HCEC 1CT (cell line): ENCODE data around the gene PRR14.
"Not testable (repeated sequence)": the region's sequence is repeated elsewhere in the genome, so short reads cannot be mapped to it uniquely, and the experiment has no call there.

Source experiments
- DNase-seq: peaks from one replicate; pipeline ENCODE4 v3.0.0-alpha.2; 2017

Gene PRR14

DNA sequence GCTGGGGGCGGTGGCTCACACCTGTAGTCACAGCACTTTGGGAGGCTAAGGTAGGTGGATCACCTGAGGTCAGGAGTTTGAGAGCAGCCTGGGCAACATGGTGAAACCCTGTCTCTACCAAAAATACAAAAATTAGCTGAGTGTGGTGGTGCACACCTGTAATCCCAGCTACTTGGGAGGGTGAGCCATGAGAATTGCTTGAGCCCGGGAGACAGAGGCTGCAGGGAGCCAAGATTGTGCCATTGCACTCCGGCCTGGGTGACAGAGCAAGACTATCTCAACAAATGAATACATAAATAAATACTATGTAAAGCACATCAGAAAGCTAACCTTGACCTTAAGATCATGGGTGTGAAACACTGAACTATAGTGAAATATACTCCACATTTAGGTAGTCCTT is 45.9 kb downstream of the PRR14 start:
- not testable (repeated sequence) for DNase-seq

DNA sequence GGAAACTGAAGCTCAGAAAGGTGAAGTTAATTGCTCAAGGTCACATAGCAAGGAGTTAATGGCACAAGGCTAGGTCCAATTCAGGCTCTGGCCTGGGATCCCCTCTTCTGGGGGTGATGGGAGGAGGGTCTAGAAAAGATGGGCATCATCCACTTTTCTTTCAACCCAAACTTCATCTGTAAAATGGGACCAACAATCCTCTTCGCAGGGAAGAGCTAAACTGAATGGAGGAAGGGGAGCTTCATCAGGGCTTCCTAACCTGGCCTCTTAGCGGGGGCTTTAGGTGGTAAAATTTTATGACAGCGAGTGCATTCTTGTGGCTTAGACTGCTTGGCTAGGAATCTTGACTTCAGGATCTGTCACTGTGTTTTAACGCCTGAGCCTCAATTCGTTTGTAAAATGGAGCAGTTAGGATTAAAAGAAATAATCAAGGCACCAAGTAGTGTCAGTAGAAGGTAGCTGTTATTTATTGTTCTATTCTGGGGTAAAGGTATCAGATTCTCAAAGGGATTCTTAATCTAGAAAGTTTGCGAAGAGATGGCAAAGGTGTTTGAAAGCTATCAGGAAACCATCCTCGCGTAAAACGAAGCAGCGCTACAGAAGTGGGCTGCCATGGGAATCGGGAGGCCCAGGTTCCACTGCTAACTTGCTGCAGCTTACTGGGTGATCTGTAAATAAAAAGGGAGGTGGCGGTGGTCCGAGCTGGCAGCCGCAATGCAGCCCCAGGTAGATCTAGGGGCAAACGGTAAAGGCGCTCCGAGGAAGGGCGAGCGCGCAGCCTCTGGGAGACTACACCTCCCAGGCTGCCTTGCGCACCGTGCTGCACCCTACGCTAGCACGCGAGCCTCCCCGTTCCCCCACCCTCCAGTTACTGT is 46.7 kb downstream of the PRR14 start:
- DNase-seq = peak; percentile 97

DNA sequence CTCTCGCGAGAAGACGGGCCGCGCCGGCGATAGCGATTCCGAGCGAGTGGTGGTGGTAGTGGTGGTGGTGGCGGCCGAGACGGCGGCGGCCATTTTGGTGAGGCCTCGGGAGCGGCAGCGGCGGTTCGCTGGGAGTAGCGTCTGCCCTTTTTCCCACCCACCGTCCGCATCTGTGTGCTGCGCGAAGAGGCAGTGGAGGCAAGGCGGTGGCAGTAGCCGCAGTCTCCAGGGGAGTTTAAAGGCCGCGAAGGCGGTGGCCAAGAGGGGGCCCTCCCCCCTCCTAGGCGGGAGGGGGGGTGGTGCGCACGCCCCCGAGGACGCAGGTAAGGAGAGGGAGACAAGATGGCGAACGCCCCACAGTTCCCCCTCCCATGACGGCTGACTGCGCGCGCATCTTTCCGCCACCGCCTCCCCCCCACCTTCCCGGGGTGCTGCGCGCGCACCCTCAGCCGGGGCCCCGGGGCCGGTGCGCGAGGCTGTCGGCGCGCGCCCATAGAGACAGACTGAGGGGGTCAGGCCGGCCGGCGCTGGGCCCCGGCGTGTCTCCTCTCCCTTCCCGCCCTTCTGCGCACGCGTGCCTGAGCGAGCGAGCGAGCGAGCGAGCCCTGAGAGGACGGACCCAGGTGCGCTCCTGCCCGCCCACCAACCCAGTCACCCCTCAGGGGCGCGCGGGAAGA is 47.5 kb downstream of the PRR14 start:
- DNase-seq = peak; percentile 86

DNA sequence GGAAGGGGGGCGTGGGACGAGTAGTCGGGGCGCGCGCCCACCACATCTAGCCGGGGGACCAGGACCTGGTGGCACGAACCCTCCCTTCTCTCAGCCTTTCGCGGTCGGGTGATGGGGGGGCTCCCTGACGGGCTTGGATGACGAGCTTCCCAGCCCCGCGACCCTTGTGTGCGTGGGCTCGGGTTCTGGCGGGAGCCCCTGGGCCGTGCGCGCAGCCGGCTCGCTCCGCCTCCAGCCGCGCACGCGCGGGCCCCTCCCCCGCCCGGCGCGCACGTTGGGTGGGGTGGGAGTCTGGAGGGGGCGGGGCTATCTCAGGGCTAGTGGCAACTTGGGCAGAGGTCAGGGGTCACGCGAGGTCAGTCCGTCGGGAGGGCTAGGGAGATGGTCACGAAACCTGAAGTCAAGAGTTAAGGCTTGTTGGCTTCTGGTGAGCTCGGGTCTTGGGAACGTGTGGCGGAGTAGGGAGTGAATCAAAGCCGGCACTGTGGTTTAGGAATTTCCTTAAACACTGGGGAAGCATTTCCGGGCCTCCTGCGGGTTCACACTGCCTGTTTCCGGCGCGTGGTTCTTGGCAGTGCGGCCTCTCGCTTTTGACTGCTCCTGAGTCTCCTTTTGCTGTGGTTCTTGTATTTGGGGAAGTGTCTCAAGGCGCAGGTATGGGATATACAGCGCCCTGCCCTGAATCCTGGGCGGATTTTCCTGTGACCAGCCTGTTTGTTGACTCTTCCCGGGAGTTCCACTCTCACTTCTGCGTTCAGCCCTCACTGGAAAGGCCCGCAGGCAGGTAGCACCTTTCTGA is 48.3 kb downstream of the PRR14 start, which contains the start of gene SRCAP:
Gene SRCAP, plus strand, starts transcription at position 356 of the 799 bp plus-strand sequence. CDS start 1,654 bp downstream, outside the sequence.
- DNase-seq = peak; percentile 86

DNA sequence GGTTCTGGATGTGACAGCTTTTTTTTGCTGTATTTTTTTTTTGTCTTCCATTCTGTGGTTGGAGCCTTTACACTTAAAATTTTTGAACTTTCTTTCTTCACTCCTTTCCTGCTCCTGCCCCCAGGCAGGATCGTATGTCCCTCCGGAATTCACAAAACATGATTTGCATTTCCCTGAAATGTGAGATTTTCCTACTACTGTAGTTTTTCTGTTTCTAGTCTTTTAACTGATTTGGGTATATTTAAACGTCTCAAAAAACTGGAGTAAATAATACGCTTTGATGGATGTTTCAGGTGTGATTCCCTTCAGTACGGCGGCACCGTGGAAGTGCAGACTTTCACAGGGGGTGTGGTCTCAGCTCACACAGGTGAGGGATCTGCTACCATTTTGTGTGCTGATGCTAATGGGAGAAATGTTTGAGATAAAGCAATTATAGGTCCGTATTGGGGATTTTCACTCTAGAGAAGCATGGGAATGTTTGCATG is 48.9 kb downstream of the PRR14 start:
- DNase-seq = no peak

DNA sequence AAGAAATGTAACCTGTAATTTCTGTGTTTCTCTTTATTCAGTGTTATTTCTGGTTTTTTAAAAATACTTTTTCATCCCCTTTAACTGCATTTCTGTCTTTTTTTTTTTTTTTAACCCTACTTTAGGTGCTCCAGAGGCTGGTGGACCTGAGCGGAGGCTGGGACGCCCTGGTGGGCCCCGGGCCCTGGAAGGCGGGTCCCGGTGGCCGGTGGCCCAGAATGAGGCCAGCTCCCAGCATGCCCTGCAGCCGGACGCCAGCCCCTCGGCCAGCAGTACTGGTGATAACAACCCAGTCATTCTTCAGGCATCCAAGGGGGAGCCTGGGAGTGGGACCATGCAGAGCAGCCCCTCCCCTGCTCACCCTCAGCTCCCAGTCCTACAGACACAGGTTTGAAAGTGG is 49.7 kb downstream of the PRR14 start:
- DNase-seq = no peak

DNA sequence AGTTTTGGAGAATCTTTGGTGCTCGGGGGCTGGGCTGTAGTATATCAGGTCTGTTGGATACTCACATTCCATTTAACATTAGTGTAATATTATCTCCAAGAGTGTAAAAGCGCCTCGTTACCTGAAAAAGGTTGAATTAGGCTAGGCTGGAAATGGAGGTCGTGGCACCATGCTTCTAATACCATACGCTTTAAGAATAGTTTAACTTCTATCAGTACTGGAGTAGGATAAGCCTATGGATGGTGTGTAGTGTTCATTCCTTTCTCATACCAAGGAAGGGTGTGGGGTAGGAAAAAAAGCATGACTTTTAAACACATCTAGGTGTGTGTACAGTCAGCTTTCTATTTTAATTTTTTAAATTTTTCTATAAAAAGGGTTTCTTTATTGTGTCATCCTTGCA is 50.2 kb downstream of the PRR14 start:
- no peak for DNase-seq

DNA sequence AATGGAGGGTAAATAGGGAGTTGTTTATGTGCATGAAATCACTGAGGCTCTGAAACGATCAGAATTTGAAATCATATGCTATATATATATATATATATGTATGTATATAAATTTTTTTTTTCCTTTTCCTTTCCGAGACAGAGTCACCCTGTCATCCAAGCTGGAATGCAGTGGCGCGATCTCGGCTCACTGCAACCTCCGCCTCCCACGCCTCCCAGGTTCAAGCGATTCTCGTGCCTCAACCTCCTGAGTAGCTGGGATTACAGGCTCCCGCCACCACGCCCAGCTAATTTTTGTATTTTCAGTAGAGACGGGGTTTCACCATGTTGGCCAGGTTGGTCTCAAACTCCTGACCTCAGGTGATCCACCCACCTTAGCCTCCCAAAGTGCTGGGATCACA is 52.3 kb downstream of the PRR14 start:
- not testable (repeated sequence) for DNase-seq

DNA sequence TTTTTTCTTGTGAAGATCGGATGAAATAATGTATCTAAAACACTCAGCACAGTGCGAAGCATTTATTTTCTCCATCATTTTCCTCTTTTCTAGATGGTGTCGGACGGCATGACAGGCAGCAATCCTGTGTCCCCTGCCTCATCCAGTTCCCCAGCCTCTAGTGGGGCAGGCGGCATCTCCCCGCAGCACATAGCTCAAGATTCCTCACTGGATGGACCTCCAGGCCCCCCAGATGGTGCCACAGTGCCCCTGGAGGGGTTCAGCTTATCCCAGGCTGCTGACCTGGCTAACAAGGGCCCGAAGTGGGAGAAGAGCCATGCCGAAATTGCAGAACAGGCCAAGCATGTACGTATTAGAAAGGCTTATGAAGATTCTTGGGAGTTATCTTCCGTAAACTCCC is 53.2 kb downstream of the PRR14 start:
- no peak for DNase-seq
